Cortex of kidney (tissue), 1 donor: Measurements from ENCODE around the gene NF2.
"Not testable (repeated sequence)": the region's sequence is repeated elsewhere in the genome, so short reads cannot be mapped to it uniquely, and the experiment has no call there.

Experiments
- DNase-seq: peaks from one replicate; lab custom pipeline; 2025; lab: John Stamatoyannopoulos, UW

NF2 gene

DNA sequence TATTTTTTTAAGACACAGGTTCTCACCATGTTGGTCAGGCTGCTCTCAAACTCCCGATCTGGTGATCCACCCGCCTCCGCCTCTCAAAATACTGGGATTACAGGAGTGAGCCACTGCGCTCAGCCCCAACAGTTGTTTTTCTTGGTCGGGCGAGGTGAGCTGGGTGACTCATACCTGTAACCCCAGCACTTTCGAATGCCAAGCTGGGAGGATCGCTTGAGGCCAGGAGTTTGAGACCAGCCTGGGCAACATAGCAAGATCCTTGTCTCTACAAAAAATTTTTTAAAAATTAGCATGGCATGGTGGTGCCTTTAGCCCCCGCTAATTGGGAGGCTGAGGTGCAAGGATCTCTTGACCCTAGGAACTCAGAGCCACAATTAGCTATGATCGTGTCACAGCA is 7.0 kb upstream of the NF2 start:
- DNase-seq: no peak

DNA sequence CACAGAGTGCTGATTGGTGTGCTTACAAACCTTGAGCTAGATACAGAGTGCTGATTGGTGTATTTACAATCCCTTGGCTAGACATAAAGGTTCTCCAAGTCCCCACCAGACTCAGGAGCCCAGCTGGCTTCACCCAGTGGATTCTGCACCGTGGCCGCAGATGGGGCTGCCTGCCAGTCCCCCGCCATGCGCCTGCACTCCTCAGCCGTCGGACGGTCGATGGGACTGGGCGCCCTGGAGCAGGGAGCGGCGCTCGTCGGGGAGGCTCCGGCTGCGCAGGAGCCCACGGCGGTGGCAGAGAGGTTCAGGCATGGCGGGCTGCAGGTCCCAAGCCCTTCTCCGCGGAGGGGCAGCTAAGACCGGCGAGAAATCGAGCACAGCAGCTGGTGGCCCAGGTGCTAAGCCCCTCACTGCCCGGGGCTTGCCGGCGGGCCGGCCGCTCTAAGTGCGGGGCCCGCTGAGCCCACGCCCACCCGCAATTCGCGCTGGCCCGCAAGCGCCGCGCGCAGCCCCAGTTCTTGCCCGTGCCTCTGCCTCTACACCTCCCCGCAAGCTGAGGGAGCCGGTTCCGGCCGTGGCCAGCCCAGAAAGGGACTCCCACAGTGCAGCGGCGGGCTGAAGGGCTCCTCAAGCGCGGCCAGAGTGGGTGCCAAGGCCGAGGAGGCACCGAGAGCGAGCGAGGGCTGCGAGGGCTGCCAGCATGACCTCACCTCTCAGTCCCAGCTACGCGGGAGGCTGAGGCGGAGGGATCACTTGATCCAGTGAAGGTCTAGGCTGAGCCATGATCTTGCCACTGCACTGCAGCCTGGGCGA is 5.4 kb upstream of the NF2 start:
- DNase-seq: not testable (repeated sequence)

DNA sequence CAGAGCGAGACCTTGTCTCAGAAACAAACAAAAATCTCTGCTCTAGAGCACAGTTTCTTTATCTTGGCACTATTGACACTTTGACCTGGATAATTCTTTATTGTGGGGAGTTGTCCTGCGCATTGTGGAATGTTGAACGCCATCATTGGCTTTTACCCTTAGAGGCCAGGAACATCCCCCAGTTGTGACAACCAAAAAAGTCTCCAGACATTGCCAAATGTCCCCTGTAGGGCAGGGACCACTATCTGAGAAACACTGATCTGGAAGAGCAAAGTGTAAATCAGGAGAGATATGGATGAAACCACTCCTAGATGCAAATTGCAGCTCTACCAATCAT is 4.8 kb upstream of the NF2 start:
- no peak for DNase-seq

DNA sequence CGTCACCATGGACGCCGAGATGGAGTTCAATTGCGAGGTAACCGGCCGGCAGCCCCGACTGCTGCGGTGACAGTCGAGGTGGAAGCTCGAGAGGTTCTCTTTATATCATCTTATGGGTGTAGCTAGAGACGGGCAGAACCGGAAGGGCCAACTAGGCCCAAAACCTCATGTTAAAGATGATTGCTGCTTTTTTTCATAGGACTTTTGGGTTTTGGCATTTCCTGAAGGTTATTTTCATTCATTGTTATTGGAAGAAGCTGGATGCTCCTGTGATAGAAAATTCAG is 585 bp downstream of the NF2 start:
- DNase-seq: no peak

DNA sequence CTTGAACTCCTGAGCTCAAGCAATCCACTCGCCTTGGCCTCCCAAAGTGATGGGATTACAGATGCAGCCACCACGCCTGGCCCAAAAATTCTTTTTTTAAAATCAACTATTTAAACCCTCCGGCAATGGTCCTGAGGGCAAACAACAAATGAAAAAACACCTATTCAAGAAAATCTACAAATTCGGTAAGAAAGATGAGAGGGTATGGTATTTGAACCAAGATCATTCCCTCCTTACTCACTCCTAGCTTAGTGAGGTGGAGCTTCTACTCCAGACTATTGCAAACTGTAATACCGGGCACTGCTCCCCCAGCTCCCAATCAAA is 2.1 kb downstream of the NF2 start:
- no peak for DNase-seq

DNA sequence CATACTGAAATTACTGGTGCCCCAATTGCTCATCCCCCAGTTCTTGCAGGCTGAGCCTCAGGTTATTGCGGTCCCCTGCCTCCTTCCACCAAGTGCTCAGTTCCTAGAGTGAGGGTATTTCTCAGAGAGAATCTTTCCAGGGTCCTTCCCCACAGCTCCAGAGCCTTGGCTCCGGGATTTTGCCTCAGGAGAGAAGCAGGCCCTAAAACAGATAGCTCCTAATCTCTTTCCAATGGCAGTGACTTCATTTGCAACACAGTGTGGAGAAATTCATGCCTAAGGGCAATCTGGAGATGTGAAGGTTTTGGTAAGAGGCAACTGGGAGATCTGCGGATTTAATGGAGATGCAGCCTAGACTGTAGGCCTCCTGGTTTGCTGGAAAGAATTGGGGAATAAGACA is 2.9 kb downstream of the NF2 start:
- no peak for DNase-seq

DNA sequence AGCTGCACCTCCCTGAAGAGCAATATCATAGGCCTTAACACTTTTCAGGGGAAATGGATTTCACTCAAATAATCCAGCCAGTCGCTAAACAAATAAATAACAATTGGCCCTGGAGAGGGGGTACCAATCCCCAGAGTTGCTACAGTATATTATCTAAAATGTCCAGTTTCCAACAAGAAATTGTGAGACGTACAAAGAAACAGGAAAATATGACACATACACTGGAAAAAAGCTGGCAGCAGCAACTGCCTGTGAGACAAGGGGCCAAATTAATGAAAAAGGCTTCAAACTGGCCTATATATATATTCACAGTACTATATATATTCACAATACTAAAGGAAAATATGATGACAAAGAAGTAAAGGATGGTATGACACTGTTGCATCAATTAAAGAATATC is 4.0 kb downstream of the NF2 start:
- no peak for DNase-seq

DNA sequence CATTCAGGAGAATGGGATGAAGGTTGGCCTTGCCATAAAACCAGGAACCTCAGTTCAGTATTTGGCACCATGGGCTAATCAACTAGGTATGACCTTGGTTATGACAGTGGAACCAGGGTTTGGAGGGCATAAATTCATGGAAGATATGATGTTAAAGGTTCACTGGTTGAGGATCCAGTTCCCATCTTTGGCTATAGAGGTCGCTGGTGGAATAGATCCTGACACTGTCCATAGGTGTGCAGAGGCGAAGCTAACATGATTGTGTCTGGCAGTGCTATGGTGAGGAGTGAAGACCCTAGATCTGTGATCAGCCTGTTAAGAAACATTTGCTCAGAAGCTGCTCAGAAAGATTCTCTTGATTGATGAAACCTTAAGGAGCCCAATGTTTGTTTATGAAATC is 5.7 kb downstream of the NF2 start:
- no peak for DNase-seq

DNA sequence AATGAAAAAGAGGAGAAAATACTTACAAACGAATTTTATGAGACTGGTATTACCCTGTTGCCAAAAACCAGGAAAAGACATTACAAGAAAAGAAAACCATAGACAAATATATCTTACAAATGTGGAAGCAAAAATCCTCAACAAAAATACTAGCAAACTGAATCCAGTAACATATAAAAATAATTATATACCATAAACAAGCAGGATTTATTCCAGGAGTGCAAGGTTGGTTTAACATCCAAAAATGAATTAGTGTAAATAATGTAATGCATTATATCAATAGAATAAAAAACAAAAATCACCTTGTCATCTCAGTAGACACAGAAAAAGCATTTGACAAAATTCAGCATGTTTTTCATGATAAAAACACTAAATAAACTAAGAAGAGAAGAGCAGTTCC is 7.3 kb downstream of the NF2 start:
- no peak for DNase-seq

DNA sequence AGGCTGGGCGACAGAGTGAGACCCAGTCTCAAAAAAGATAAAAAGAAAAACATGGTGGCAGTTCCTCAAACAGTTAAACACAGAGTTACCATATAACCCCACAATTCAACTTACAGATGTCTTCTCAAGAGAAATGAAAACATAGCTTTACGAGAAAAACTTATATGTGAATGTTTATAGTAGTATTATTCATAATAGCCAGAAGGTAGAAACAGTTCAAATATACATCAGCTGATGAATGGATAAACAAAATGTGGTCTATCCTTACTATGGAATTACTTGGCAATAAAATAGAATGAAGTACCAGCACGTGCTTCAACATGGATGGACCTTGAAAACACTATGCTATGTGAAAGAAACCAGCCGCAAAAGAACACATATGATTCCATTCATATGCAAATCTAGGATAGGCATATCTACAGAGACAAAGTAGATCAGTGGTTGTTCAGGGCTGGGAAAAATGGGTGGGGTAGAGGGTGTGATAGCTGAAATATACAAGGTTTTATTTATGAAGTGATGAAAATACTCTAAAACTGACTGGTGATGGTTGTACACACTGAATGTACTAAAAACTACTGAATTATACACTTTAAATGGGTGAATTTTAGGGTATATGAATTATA is 12.4 kb downstream of the NF2 start:
- DNase-seq: no peak

DNA sequence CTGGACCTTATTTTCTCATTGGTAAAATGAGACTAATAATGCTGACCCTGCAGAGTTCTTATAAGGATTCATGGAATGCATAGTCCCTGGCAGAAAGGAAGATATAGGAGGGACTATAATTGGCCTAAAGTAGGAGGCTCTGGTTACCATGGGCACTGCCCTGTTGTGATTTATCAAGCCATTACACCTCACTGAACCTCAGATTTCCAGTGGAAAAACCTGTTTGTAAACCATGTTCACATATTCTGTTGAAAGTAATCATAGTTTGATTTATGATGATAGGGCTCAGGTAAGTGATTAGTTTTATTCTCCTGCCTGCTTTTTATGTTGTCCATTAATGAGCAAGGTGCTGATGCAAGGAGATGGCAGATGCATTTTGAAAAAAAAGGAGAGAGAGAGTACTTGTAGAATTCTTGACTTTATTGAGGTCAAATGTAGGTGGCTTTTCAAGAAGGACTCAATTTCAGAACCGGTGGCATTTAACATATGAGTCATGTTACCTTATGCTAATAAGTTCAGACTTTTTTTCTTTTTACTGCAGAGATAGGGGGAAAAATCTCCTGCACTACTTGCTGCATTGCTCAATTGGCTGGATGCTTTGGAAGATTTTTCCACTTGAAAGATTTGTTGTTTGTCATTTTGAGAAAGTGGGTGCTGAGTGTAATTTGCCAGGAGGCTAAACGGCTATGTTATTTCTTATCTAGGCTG is 14.6 kb downstream of the NF2 start:
- DNase-seq: no peak

DNA sequence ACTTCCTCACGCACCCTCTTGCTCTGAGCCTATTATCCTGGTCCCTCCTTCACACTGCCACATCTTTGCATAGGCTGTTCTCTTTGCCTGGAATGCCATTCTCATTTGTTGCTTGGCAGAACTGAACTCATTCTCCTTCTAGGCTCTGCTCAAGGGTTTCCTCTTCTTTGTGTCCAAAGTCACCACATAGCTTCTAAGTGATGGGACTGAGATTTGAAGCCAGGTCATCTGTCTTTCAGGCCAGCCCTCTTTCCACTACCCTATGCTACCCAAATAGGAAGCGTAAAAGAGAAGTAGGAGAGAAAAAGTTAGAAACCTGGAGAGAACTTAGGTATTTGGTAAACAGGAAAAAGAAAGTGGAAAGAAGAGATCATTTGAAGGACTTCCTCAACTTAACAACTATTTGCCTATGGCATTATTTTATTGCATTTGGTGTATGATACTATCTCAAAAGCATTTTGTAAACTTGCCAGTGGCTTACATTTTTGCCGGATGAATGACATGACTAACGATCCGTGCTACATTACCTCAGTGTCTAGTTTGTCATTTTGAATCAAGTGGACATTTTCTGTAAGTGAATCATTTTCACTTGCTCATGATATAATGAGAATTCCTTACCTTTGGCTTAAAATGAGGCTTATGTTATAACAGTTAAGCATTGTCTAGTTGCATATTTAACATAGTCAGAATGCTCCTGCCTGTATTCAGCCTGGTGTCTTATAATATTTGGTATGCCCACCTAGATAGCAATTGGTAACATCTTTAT is 18.5 kb downstream of the NF2 start:
- no peak for DNase-seq

DNA sequence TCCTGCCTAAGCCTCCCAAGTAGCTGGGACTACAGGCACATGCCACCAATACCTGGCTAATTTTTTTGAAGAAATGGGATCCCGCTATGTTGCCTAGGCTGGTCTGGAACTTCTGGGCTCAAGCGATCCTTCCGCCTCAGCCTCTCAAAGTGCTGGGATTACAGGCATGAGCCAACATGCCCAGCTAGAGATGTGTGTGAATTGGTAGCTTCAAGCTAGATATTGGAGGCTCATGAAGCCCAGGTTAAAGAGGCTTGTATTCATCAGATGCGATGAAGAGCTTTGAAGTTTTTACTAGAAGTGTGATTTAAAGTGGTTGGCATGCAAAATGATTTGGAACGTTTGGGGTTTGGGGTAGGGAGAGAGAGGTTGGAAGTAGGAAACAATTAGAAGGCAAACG is 19.6 kb downstream of the NF2 start:
- no peak for DNase-seq

DNA sequence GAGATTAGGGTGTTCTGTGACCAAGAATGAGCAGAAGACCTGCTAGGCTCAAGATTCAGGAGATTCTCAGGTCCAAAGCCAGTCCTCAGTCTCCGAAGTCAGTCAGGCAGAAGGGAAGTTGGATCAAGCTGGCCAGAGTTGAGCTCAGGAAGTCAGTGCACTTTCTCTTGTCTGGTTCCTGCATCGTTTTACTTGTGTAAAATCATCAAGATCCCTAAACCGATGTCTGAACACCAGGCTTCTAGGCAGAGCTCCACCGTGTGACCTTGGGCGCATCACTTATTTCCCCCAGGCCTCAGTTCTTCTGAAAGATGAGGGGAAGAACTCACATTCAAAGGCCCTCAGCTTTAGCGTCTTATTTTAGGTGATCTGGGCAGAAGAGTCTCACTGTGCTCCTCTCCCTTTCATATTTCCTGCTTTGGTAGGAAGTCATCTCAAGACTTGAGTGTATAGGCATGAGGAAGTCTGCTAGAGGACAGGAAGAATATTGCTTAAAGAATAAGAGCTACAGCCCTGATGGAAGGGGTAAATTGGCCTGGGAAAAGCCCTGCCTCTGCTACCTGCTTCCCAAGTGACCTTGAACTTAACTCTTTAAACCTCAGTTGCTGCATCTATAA is 20.2 kb downstream of the NF2 start:
- no peak for DNase-seq

DNA sequence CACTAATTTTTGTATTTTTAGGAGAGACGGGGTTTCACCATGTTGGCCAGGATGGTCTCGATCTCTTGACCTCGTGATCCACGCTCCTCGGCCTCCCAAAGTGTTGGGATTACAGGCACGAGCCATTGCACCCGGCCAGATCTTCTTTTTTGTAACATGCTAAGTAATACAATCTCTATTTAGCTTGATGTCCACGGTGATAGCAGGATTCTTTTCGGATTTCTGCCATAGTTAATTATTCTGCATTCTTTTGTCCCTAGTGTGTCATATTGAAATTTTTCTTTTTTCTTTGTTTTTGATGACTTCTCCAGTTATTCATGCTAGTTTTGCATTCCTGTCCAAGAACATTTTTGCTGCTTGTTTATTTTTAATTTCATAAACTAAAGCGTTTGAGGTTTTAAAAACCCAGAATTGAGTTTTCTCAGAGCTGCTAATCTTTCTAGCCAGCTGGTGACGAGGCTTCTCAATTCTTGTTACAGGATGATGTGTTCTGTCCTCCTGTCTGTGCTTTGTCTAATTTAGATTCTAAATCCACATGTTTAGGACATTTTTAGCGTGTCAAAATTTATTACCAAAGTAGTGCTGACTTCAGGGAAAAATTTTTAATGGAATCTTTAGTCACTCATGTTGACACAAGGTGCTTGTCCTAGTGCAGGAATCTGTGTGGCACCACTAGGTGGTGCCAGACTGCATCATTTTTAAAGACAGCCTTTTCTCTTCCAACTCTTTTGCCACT is 21.8 kb downstream of the NF2 start:
- no peak for DNase-seq

DNA sequence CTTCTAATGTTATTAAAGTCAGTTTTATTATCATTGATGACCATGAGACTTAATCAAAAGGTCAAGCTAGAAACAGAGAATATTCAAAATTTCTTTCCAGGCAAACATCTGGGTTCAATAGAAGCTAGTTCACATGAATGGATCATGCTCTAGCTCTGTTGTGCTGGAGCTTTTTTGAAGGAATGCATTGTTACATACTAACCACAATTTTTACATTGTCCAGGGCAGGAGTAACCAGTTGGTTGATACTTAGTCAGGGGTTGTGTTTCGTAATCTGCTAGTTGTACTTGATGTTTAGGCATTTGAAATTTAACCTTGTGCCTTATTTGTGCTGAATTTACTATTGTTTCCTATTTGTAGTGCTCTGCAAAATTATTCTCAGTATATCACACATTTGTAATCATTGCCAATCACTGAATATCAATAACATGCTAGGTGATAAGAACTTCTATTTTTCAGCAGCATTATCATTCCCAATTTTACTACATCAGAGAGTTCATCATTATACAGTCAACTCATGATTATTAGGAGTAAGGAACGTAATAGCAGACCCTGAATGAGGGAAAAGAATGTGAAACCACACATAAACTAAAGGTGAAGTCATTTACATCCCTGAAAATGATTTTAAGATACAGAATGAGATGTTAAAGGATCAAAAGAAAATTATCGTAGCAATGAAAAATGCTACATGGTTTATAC is 23.2 kb downstream of the NF2 start:
- DNase-seq: no peak

DNA sequence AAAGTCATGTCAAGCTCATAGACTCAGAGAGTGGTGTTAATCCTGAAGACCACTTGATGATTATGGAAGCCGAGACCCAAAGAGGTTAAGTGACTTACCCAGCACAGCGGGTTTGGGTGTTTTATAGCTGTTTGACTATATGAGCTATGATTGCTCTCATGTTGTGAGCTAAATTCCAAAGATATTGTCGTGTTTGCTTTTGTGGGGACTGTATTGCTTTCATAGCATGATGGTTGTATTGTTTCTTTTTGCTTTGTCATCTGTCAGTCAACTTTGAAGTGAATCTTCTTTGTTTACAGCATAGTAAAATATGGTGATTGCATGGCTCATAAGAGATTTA is 23.7 kb downstream of the NF2 start:
- no peak for DNase-seq

DNA sequence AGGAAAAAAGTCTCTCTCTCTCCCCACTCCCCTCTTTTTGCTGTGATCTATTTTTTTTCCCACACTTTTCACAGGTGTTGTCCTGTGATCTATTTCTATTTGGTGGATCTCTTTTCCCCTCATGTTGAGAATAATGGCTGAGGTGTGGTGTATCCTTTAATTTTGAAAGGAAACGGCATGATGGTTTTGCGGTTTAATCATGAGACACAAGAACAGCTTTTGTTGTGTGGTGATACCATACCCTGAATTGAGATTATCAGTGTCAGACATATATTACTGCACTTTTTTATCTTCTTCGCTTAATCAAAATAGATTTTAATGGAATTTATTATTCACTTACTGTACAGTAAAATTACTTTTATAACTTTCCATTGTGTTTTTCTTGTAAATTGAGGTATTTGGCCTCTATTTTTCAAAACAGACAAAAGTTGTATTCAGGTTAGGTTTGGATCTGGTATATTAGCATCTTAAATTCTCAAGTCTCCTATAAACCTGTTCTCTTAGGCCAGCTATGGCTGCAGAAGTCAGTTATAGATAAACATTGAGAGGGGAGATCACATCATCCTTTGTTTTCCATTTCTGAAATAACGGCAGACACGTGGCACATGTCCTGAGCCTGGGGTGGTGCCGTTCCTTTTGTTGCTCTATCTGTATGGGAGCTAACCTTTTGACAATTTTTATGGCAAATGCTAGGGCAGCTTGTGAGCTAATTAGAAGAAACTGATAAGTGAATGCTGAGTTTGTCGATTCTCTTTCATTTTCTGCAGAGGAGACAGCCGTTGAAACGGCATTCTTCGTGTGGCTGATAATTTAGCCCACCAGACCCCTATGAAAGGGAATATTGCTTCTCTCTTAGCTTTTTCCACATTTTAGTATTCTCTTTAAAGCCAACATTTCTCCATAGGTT is 25.8 kb downstream of the NF2 start:
- no peak for DNase-seq

DNA sequence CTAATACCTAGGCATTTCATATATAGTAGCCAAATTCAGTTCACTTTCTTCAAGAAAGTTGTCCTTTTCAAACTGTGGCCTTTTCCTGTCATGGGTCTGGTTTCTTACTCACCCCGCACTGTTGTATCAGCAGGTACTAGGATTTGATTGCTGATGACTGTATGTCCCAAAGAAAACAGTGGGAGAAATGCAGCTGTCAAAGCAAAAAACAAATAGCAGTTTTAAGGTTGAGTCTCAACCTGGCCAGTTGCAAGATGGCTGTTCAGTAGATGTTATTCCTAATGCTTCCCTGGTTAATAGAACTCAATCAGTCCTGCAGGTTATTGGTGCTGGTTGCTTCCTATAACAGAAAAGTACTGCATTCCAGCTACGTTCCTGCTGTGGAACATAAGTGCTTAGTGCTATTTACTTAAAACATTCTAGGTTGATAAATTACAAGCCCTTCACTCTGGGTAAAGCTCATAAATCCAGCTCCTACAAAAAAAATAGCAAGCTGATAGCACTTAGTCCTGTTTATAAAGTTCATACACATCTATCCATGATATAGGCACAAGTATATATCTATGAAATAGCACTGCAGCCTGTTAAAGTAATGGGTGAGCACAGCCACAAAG is 26.6 kb downstream of the NF2 start:
- no peak for DNase-seq

DNA sequence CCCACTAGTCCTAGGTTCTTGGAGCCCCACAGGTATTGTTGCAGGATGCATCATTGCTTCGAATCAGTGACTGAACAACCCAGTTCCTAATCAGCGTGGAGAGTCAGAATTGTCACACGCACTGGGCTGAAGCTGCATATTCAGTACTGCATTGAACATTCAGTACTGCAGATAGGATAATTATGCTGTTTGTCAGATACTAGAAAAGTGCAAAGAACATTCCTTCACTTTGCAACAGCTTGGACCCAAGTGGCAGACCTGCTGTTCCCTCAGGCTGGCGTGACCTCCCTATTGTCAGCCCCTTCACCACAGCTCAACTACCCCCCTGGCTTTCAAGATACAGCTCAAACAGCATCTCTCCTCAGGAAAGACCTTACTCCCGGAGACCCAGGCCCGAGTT is 27.6 kb downstream of the NF2 start:
- DNase-seq: no peak
